SKM-1 (cell line): ENCODE measurements around the gene NDST3.
"Not testable (repeated sequence)": the region's sequence is repeated elsewhere in the genome, so short reads cannot be mapped to it uniquely, and the experiment has no call there.

Source experiments
- DNase-seq: peaks from one replicate; lab custom pipeline; 2025; ENCODE audit not compliant: unreplicated experiment; lab: John Stamatoyannopoulos, UW

The NDST3 gene

DNA sequence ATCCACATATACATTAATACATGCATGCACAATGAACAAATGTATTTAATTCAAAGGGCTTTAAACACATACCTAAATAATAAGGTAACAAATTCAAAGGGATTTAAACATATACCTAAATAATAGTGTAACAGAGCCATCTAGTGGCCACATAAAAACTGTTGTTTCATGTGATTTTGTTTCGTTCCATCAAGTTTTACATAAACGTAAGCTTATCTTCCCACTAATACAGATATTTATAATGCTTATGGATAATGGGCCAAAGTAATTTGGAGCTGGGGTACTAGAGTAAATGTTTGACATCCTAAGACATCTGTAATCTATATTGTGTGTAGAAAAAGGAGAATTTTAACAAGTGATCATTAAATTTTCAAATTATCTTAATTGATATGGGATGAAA lies 236.2 kb downstream of the NDST3 start:
- DNase-seq, result peak; percentile 27

DNA sequence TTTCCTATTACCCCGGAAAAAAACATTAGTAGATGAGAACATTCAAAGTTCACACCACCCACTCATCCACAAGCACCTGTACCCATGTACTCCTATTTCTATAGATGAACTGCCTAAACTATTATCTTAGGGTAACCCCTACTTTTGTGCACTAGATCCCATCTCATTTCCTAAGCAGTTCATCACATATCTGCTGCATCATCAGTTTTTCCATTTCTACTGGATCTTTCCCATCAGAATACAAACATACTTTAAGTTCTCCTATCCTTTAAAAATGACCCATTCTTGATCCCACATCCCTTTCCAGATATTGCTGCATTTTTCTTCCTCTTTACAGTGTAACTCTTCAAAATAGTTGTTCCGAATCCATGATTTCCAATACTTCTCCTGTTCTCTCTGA lies 237.5 kb downstream of the NDST3 start:
- DNase-seq, result no peak

DNA sequence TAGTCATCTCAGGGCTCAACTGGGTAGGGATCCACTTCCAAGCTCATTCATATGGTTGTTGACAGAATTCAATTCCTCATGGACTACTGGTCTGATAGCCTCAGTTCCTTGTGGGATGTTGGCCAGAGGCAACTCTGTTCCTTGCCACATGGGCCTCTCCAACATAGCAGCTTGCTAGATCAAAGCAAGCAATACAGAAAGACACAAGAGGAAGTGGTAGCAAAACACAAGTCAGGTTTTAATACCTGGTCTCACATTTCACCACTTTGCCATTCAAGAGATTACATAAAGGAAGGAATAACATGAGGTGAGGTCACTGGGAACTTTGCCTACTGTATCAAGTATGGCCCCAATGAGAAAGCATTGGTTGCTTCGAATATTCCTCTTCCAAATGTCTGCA lies 239.4 kb downstream of the NDST3 start:
- DNase-seq, result no peak

DNA sequence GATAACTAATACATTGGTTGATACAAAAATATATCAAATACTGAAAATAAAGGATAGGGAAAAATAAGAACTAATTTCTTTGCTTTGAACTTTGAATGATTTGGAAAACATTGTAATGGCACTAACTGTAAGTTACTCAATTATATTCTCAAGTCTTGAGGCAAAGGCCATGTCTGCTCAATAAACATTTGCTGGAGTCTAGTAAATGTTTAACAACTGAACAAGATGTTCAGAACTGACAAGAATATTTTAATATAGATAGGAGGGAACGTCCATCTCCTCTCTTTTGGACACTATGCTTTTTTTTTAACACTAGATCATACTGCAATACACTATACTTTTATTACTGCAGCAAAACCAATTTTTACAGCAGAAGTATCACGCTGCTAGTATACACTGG lies 242.3 kb downstream of the NDST3 start:
- DNase-seq, result no peak

DNA sequence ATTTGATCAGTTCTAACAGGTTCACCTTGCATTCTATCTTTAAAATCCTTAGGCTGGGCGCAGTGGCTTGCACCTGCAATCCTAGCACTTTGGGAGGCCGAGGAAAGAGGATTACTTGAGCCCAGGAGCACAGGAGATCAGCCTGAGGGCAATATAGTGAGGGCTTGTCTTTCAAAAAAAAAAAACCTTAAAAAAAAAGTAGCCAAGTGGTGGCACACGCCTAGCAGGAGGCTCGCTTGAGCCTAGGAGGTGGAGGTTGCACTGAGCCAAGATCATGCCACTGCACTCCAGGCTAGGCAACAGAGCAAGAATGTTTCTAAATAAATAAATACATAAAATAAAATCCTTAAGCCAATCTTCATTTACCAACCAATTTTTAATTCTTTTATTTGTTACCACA lies 243.0 kb downstream of the NDST3 start:
- DNase-seq, result no peak

DNA sequence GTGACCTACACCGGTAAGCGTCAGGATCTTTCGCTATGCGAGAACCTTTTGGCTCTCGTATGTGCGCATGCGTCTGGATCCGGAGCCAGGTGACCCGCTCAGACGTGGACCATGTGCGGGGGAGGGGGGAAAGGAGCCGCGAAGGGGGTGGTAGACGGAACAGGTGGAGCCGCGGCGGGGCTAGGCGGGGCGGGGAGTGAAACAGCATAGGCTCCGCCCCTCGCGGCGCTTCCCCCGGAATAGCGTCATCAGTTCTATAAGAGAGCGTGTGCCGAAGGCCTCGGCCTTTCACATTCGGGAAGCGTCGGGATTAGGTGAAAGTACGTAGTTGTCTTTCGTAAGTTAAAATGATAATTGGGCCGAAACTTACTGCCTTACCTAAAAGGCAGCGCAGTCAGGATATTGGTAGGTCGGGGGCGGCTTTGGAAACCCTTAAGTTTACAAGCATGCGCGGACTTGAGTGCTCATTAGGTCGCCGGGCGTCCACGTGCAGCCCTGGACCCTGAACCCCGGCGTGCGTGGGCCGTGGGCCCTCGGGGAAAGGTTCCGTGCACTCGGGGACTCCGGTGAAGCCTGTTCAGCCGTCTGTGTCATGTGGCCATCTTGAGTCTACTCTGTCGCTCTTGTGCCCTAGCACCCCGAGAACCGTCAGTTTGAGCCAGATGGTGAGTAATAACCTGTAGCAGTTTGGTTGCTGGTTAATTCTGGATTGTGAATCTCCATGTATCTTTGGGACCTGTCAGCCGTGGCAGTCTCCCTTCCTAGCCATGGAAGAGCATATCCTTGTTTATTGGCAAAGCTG lies 244.4 kb downstream of the NDST3 start:
- DNase-seq, result peak; percentile 96

DNA sequence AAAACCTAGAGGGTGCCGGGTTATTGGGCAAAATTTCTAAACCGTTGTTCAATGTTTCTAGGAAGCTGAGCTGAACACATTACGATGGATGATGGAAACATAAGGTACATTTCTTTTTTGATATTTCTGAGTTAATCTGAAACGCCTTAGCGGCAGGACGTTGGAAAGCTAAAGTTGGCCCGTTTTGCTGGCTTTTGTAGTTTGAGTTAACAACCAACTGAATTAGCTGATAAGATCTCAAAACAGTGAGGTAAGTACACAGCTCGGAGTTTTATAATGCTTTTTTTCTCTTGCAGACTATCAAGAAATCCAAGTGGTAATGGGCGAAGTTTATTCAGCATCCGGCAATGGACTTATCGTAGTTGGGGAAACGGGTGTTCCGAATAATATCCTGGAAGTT lies 245.0 kb downstream of the NDST3 start:
- DNase-seq, result no peak

DNA sequence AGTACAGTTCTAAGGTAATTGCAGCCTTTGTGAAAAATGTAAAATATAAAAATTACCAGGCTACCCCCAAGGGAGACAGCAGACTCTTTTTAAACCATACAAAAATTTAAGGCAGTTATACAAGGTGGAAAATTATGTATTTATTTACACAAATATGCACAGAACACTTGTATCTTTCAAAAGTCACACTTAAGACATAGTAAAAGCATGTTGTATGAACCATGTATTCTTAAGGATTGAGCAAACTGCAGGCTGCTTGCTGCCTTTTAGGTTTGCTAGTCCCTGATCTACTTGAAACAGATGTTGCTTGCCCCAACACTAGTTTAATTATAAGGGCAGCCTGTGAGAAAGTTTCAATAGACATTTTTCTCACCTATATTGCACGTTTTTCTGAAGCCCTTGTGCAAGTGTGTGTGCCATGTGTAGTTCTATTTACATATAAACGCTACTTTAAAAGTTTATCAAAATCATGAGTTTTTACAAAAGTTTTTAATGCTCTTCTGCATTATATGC lies 245.7 kb downstream of the NDST3 start:
- no peak for DNase-seq

DNA sequence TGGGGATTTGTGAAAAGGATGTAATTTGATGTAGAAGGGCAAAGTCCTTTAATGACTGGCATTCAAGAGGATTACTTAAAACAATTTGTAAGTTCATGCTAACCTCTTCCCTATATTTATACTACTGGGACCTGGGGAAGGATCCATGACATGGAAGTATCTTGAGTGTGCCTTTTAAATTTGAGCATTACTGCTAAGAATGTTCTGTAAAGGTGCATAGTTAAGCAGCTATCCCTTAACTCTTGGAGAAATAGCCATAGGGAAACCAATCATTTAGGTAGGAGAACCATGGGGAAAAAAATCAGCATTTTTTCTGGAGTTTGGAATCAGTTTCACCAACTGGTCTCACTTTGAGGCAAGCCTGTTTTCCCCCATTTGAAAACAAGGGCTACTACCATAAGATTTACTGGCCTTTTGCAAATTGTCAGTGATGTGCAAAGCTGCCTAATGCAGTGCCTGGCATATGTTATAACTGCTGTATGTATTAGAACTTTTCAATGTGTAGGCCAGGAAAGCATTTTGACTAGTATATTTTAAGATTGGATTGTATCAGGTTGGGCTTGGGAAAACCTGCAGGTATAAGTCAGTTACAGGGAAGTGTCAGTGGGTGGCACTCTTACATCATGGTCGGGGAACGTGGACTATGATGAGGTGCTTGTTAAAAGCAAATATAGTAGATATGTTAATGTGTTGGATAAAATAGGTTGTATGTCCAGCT lies 246.4 kb downstream of the NDST3 start:
- DNase-seq, result no peak

DNA sequence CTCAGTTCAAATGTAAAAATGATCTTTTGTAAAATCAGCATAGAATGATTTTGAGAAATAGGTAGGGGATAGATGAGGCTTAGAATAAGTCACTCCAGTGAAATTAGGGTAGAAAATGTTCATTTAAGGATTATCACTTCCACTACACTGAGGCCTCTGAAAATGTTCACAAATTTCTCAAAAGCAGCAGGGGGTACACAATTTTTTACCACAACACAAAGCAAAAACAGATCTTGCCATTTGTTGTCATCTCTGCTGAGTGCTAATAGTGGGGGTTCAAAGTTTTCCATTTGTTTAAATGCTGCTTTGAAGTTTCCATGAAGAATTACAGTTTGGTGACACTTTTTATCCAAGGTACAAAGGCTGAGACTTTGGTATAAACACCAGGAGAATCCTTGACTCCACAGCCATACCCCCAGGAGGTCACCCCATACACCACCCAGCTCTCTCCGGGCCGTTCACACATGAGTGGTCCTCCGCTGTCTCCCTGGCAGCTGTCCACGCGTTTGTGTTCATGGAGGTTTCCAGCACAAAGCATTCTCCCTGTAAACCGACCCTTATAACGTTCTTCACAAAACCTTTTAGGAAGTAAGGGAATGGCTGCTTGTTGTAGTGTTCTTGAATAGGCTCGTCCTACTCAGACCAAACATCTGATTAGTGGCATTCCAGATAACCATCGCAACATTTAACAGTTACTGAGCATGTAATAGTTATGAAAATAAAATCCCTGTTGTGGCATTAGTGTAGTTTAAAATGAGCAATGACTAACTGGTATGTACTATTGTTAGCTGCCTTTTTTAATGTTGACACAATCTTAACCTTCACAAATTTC lies 247.5 kb downstream of the NDST3 start:
- DNase-seq, result no peak

DNA sequence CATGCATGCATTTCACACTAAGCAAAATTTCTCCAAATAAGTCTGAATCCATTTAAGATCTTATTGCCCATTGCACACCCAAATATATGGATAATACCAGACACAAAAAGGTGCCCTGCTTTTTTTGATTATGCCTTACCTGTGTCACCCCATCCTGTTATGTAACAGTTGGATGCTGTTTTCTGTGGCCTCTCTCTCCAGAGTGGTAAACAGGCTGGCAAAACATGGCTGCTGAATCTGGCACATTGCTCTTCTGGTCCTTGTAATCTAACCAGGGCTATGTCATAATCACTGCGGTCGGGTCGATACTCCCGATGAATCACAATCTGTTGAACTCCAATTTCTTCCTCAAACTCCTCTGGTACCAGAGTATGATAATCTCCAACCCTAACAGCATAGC lies 248.4 kb downstream of the NDST3 start:
- DNase-seq, result peak; percentile 13

DNA sequence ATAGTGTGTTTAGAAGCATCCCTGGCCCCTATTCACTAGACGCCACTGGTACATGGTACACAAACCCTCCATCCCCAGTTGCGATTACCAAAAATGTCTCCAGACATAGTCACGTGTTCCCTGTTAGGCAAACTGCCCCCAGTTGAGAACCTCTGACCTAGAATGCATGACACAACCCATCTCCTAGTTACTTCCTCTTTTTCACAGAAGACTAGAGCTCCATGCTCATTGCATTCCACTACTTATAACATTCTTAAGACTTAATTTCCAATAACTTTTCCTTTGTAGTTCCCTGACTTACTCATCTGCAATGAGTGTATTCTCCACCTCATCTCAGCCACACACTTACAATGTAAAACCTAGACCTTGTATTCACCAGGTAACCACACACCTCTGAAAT lies 249.9 kb downstream of the NDST3 start:
- peak; percentile 84 for DNase-seq

DNA sequence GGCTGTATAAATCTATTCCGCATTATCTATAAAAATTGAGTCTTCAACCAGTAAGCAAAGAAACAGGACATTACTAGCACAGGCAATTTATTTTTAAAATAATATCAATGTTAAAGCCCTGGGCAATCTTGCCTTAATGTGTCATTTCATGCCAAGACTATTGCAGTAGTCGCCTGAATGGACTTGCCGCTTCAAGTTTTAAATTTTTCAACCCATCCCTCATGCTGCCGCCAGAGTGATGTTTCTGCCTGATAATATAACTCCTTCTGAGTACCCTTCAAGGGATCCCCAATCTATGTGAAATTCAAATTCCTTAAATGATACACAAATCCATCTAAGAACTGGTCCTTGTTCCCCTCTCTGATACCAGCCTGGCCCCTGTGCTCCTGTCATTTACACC lies 251.6 kb downstream of the NDST3 start:
- DNase-seq, result no peak

DNA sequence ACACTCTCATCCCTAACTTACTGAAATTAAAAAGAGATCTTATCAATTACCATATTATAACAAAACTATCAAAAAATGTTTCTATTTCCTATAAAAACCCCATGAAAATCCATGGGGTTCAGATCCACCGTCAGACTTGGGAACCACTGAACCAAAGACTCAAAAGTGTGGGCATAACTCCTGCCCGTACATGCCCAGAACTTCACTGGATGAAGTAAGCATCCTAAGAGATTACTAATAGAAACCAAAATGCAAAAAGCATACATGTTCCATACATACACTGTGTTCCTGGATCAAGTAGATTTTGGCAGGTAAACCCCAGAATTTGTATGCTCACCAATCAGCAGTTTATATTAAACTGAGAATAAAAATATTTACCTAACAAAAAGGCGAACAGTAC lies 252.4 kb downstream of the NDST3 start:
- DNase-seq, result no peak

DNA sequence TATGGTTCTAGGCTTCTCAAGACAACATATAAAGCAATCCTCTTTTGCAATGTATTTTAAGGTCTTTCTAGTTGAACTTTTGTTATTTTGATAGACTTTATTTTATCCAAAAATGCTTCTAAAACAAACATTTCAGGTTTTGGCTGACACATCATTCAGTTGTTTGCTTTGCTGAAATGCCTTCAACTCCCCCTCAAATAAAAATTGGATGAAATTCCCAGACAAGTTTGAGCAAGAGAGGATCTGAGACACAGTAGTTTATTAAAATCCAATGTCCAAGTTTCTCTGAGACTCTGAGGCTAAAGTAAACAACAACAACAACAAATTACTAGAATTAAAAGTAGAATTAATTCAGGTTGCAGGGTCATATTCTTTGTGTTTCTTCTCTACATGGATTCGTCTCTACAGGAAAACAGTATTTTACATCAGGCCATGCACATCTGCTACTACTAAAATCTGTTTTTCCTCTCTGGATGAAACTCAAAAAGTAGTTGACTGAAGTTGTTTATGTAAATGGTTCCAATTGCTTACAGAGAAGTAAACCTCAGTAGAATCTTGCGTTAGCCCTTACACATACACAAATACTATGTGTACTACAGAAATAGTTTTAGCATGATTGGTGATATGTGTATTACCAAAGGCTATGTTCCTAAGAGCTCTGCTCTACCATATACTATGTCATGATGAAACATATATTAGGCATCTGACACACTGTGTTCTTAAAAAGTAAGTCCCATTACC lies 253.6 kb downstream of the NDST3 start:
- DNase-seq, result no peak

DNA sequence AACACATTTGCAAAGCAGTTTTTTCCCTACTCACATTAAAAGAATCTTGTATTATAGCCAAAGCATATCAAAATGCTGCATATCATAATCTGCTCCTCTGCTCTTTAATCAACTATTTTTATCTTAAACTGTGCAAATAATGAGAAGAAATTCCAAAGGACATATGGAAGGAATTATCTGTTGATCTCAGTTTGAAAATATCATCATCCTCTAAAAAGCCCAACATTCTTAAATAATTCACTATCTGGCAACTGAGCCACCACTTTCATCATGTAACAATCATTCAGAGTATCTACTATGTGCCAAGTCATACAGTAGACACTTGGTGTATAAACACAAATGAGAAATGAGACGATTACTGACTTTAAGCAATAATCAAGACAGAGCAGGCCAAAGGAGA lies 255.5 kb downstream of the NDST3 start:
- DNase-seq, result no peak

DNA sequence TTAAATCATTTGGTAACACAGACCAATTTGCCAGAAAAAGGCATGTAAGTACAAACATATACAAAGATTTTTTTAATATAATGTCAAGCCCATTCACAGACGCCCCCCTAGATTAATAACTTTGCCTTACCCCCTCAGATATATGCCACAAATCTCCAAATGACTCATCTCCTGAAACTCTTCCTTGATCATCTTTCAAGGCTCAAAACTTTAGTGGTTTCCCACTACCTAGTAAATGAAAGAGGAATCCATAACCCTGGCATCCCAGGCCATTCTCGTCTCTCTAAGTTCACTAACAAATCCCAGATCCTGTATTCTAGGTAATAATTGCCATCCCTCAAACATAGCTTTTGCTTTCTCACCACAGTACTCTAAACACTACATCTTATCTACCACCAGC lies 256.7 kb downstream of the NDST3 start:
- no peak for DNase-seq

DNA sequence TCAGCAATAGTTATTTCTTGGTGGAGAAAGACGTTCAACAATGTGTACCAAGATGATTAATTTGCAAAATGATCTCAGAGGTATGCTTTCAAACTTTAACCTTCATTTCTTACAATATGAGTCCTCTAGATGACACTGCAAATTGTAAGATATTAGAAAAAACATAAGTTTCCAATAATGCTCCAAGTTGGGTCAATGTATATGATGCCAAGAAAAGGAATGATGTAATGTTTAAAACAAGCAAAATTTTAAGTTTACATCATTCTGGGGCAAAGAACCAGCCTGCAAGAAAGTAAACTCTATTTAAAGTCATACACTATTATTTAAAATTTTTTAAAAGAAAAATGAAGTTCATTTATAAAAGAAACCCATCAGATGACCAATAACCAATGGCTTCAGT lies 262.4 kb downstream of the NDST3 start:
- no peak for DNase-seq

DNA sequence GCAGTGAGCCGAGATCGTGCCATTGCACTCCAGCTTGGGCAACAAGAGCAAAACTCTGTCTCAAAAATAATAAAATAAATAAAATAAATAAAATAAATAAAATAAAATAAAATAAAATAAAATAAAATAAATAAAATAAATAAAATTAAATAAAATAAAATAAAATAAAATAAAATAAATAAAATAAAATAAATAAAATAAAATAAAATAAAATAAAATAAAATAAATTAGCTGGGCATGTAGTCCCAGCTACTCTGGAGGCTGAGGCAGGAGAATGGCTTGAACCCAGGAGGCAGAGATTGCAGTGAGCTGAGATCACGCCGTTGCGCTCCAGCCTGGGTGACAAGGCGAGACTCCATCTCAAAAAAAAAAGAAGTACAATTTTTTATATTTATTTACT lies 265.3 kb downstream of the NDST3 start:
- not testable (repeated sequence) for DNase-seq

DNA sequence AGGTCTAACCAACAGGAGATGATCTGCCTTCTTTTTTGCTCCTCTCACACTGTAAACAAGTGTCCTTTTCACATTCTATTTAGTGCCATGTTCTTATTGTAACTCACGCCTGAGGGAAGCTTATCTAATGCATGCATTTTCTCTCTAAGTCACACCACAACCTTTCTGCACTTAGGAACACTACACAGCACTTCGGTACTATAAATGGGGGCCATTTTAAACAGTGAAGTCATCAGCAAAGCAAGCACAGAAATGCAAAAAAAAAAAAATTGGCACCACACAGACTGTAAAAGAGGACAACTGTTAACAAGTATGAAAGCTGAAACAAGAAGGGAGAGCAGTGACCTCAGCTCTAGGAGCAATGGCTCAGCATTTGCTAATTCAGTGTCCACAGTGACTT lies 273.4 kb downstream of the NDST3 start:
- DNase-seq, result no peak
